ENCODE measurements around the gene MACO1.
A peak's percentile ranks its signal among the peaks of the same experiment; 100 is the strongest.
"Not testable (repeated sequence)": the region's sequence is repeated elsewhere in the genome, so short reads cannot be mapped to it uniquely, and the experiment has no call there.

The MACO1 gene

GRCh38 chr1:25485536-25486411 lies 55.1 kb downstream of the MACO1 start:
- DNase-seq (ENCODE audit: low spot score) (no peak), FAIRE-seq (no peak)

GRCh38 chr1:25486602-25487001 lies 55.9 kb downstream of the MACO1 start:
- FAIRE-seq: no peak

GRCh38 chr1:25487628-25488027 lies 56.9 kb downstream of the MACO1 start:
- no peak for DNase-seq (ENCODE audit: low spot score)
- FAIRE-seq: no peak

More at GRCh38 chr1:25486602-25487001, 55.9 kb downstream of the MACO1 start:
- no peak for DNase-seq (ENCODE audit: low spot score)

GRCh38 chr1:25492323-25492722 lies 61.6 kb downstream of the MACO1 start:
- DNase-seq (ENCODE audit: low spot score) (no peak), FAIRE-seq (no peak)

GRCh38 chr1:25494952-25495351 lies 64.3 kb downstream of the MACO1 start:
- FAIRE-seq: no peak

GRCh38 chr1:25500694-25501093 lies 70.0 kb downstream of the MACO1 start:
- no peak for FAIRE-seq
- no peak for DNase-seq (ENCODE audit: low spot score)

More at GRCh38 chr1:25494952-25495351, 64.3 kb downstream of the MACO1 start:
- DNase-seq (ENCODE audit: low spot score): no peak

GRCh38 chr1:25501235-25502058 lies 70.8 kb downstream of the MACO1 start:
- DNase-seq (ENCODE audit: low spot score): no peak
- no peak for FAIRE-seq

GRCh38 chr1:25502957-25503356 lies 72.3 kb downstream of the MACO1 start:
- FAIRE-seq (no peak), DNase-seq (ENCODE audit: low spot score) (no peak)

GRCh38 chr1:25503551-25504426 lies 73.1 kb downstream of the MACO1 start:
- DNase-seq (ENCODE audit: low spot score): peak; percentile 22
- no peak for FAIRE-seq

GRCh38 chr1:25504706-25505595 lies 74.3 kb downstream of the MACO1 start:
- FAIRE-seq (no peak), DNase-seq (ENCODE audit: low spot score) (no peak)

- FAIRE-seq: no peak
- no peak for DNase-seq (ENCODE audit: low spot score)
Observed at GRCh38 chr1:25505656-25506385, 75.1 kb downstream of the MACO1 start.

GRCh38 chr1:25506566-25507463 lies 76.1 kb downstream of the MACO1 start:
- DNase-seq (ENCODE audit: low spot score); FAIRE-seq: not testable (repeated sequence)

GRCh38 chr1:25513666-25514065 lies 83.0 kb downstream of the MACO1 start:
- DNase-seq (ENCODE audit: low spot score) (no peak), FAIRE-seq (no peak)

- DNase-seq (ENCODE audit: low spot score): no peak
- FAIRE-seq: no peak
Observed at GRCh38 chr1:25515033-25515432, 84.3 kb downstream of the MACO1 start.

- FAIRE-seq (no peak), DNase-seq (ENCODE audit: low spot score) (no peak)
Observed at GRCh38 chr1:25516686-25517085, 86.0 kb downstream of the MACO1 start.

- no peak for FAIRE-seq
- no peak for DNase-seq (ENCODE audit: low spot score)
Observed at GRCh38 chr1:25517476-25518394, 87.0 kb downstream of the MACO1 start.

- DNase-seq (ENCODE audit: low spot score) (peak; percentile 53), FAIRE-seq (no peak)
Observed at GRCh38 chr1:25519624-25520023, 88.9 kb downstream of the MACO1 start.

Measured in urothelium cell line (cell line).